ENCODE data around the gene CRTC3. TPM values are rescaled to one million over a fixed set of nuclear protein-coding genes. Genes with fewer than 3 reads are reported as not detected.

The CRTC3 gene
- total RNA-seq, 1 donor from 2014 or later = 14.1 TPM

GRCh38 chr15:90637693-90638092, 108.0 kb downstream of the CRTC3 start:
- no peaks in the 10 kb centered on the region for H3K36me3 ChIP-seq (ENCODE audit: control insufficient read depth, insufficient read depth, low read length)
- TF ChIP-seq CTCF (IDR thresholded peaks at IDR 0.05; ENCODE audit: insufficient read depth, low read length, poor library complexity, severe bottlenecking) = no peak
- H3K4me3 ChIP-seq (ENCODE audit: low read depth, low read length) = no peak overlapping the region
- no peaks in the 10 kb centered on the region for H3K27me3 ChIP-seq (ENCODE audit: control insufficient read depth, insufficient read depth, low read length)
- no peak for DNase-seq (ENCODE audit: low read depth)

GRCh38 chr15:90638201-90638691, 108.5 kb downstream of the CRTC3 start:
- no peak for TF ChIP-seq CTCF (IDR thresholded peaks at IDR 0.05; ENCODE audit: insufficient read depth, low read length, poor library complexity, severe bottlenecking)
- DNase-seq (ENCODE audit: low read depth) = no peak
- Histone ChIP-seq H3K27me3 (ENCODE audit: control insufficient read depth, insufficient read depth, low read length) (no peaks in the 10 kb centered on the region), H3K4me3 (ENCODE audit: low read depth, low read length) (no peak overlapping the region), H3K36me3 (ENCODE audit: control insufficient read depth, insufficient read depth, low read length) (no peaks in the 10 kb centered on the region)

GRCh38 chr15:90638963-90639362, 109.2 kb downstream of the CRTC3 start:
- Histone ChIP-seq H3K36me3 (ENCODE audit: control insufficient read depth, insufficient read depth, low read length) (no peaks in the 10 kb centered on the region), H3K27me3 (ENCODE audit: control insufficient read depth, insufficient read depth, low read length) (no peaks in the 10 kb centered on the region), H3K4me3 (ENCODE audit: low read depth, low read length) (no peak overlapping the region)
- no peak for TF ChIP-seq CTCF (IDR thresholded peaks at IDR 0.05; ENCODE audit: insufficient read depth, low read length, poor library complexity, severe bottlenecking)
- DNase-seq (ENCODE audit: low read depth) = no peak

- DNase-seq (ENCODE audit: low read depth) = no peak
- no peak for TF ChIP-seq CTCF (IDR thresholded peaks at IDR 0.05; ENCODE audit: insufficient read depth, low read length, poor library complexity, severe bottlenecking)
- Histone ChIP-seq H3K36me3 (ENCODE audit: control insufficient read depth, insufficient read depth, low read length) (no peaks in the 10 kb centered on the region), H3K27me3 (ENCODE audit: control insufficient read depth, insufficient read depth, low read length) (no peaks in the 10 kb centered on the region), H3K4me3 (ENCODE audit: low read depth, low read length) (no peak overlapping the region)
Measured at GRCh38 chr15:90640862-90641261, 111.1 kb downstream of the CRTC3 start.

GRCh38 chr15:90641581-90642463, 112.1 kb downstream of the CRTC3 start:
- DNase-seq (ENCODE audit: low read depth) = no peak

More at GRCh38 chr15:90641581-90642463, 112.1 kb downstream of the CRTC3 start:
- no peak overlapping the region for H3K4me3 ChIP-seq (ENCODE audit: low read depth, low read length)
- no peaks in the 10 kb centered on the region for H3K27me3 ChIP-seq (ENCODE audit: control insufficient read depth, insufficient read depth, low read length)
- H3K36me3 ChIP-seq (ENCODE audit: control insufficient read depth, insufficient read depth, low read length) = no peaks in the 10 kb centered on the region
- no peak for TF ChIP-seq CTCF (IDR thresholded peaks at IDR 0.05; ENCODE audit: insufficient read depth, low read length, poor library complexity, severe bottlenecking)

Data from kidney epithelial cell (primary cell).